Suppressor macrophage (primary cell): ENCODE results near the gene MIER3.
A peak's percentile ranks its signal among the peaks of the same experiment; 100 is the strongest.
"Not testable (repeated sequence)": the region's sequence is repeated elsewhere in the genome, so short reads cannot be mapped to it uniquely, and the experiment has no call there.

Experiments used
- DNase-seq, 4 experiments: peaks; one replicate each; pipeline ENCODE4 v3.0.0-alpha.2; 2020 to 2022
- total RNA-seq, 17 experiments: gene quantifications; one replicate each; lab custom pipeline; 2026; ENCODE audit warnings: mixed read lengths in 6 of 17, inconsistent platforms in 3 of 17; lab: John Stamatoyannopoulos, UW

The MIER3 gene
- 13.7 to 38.4 (median 29.4) reads per million in 17 experiments for total RNA-seq

- peak; percentile 82 to 93 (median 87) for DNase-seq
These were observed at the start of gene MIER3 for GRCh38 chr5:56951946-56952691. Gene MIER3 (minus strand): TSS chr5:56952123. CDS start chr5:56952102, 21 bp downstream.

GRCh38 chr5:56995596-56995995, 43.7 kb upstream of the MIER3 start:
- DNase-seq, result no peak

GRCh38 chr5:56993241-56993640, 41.3 kb upstream of the MIER3 start:
- no peak for DNase-seq

- DNase-seq, result no peak
These were observed 37.8 kb upstream of the MIER3 start for GRCh38 chr5:56989676-56990075.

- DNase-seq, result no peak
These were observed 36.6 kb upstream of the MIER3 start for GRCh38 chr5:56988490-56988889.

- DNase-seq, result no peak
These were observed 35.2 kb upstream of the MIER3 start for GRCh38 chr5:56987171-56987570.

GRCh38 chr5:56986626-56986947, 34.7 kb upstream of the MIER3 start:
- DNase-seq, result no peak

GRCh38 chr5:56985936-56986625, 34.2 kb upstream of the MIER3 start:
- DNase-seq, result peak; percentile 16 to 84 (median 56)

GRCh38 chr5:56984445-56984844, 32.5 kb upstream of the MIER3 start:
- no peak for DNase-seq

GRCh38 chr5:56983593-56984361, 31.9 kb upstream of the MIER3 start:
- no peak for DNase-seq

GRCh38 chr5:56981548-56982315, 29.8 kb upstream of the MIER3 start:
- no peak for DNase-seq

GRCh38 chr5:56979968-56980367, 28.0 kb upstream of the MIER3 start:
- no peak for DNase-seq

- not testable (repeated sequence) for DNase-seq
These were observed 27.6 kb upstream of the MIER3 start for GRCh38 chr5:56979526-56979925.

- DNase-seq, result no peak
These were observed 25.9 kb upstream of the MIER3 start for GRCh38 chr5:56977822-56978221.

GRCh38 chr5:56977021-56977420, 25.1 kb upstream of the MIER3 start:
- no peak for DNase-seq

GRCh38 chr5:56974241-56974640, 22.3 kb upstream of the MIER3 start:
- no peak for DNase-seq

- no peak for DNase-seq
These were observed 21.6 kb upstream of the MIER3 start for GRCh38 chr5:56973473-56973872.

GRCh38 chr5:56971275-56971674, 19.4 kb upstream of the MIER3 start:
- DNase-seq, result no peak

- DNase-seq, result no peak
These were observed 12.2 kb upstream of the MIER3 start for GRCh38 chr5:56964173-56964572.

- DNase-seq, result peak; percentile 19 to 59 (median 50)
These were observed 11.3 kb upstream of the MIER3 start for GRCh38 chr5:56963246-56963645.

- DNase-seq, result no peak
These were observed 10.4 kb upstream of the MIER3 start for GRCh38 chr5:56962286-56962685.

- DNase-seq, result no peak
These were observed 9.8 kb upstream of the MIER3 start for GRCh38 chr5:56961746-56962145.

- DNase-seq, result no peak
These were observed 7.4 kb upstream of the MIER3 start for GRCh38 chr5:56959326-56959725.
